ENCODE results near the gene GREB1L.
"Not testable (repeated sequence)": the region's sequence is repeated elsewhere in the genome, so short reads cannot be mapped to it uniquely, and the experiment has no call there.

Gene GREB1L

DNA sequence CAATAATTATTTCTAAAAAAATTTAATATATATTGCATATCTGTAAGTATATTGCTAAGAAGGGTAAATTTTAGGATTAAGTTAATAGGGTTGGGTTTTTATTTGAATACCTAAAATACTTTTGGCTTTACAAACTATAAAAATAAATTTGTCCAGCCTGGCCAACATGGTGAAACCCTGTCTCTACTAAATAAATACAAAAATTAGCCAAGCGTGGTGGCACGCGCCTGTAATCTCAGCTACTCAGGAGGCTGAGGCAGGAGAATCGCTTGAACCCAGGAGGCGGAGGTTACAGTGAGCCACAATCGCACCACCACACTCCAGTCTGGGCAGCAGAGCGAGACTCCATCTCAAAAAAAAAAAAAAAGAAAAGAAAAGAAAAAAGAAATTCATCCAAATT lies 127.6 kb downstream of the GREB1L start:
- H3K36me3 ChIP-seq (ENCODE audit: control insufficient read depth in 1 of 2, insufficient read depth in 2 of 2, low read length in 2 of 2); H3K27me3 ChIP-seq (ENCODE audit: control insufficient read depth in 1 of 2, insufficient read depth in 2 of 2, low read length in 2 of 2); H3K27ac ChIP-seq (ENCODE audit: low read depth, low read length); H3K4me1 ChIP-seq (ENCODE audit: control insufficient read depth in 1 of 2, insufficient read depth in 2 of 2, low read length in 2 of 2); H3K9ac ChIP-seq (ENCODE audit: low read depth in 1 of 2, low read length in 2 of 2); H3K9me3 ChIP-seq (ENCODE audit: control insufficient read depth in 1 of 2, low read length in 2 of 2); H3K4me3 ChIP-seq (ENCODE audit: low read depth in 1 of 2, low read length in 2 of 2): not testable (repeated sequence)

DNA sequence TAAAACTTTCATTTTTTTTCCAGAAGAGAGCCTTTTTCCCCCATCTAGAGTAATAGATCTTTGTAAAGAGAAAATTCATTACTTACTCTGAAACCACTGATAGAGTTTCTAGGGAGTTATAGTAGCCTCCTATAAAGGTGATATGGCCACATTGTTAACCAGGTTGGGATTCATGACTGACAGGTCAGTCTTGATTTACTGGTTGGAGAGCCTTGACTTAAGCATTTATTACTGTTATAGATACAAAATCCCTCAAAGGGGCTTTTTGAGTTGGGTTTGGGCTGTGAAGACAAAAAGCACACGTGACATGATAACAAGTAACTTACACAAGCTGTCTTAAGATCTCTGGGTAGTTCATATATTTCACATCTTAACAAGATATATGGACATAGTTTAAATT lies 141.0 kb downstream of the GREB1L start:
- H3K27ac ChIP-seq (ENCODE audit: low read depth, low read length): no peak overlapping the region
- no peaks in the 10 kb centered on the region for H3K4me1 ChIP-seq (ENCODE audit: control insufficient read depth in 1 of 2, insufficient read depth in 2 of 2, low read length in 2 of 2)
- H3K27me3 ChIP-seq (ENCODE audit: control insufficient read depth in 1 of 2, insufficient read depth in 2 of 2, low read length in 2 of 2): no peaks in the 10 kb centered on the region
- H3K9ac ChIP-seq (ENCODE audit: low read depth in 1 of 2, low read length in 2 of 2): no peak overlapping the region
- no peaks in the 10 kb centered on the region for H3K36me3 ChIP-seq (ENCODE audit: control insufficient read depth in 1 of 2, insufficient read depth in 2 of 2, low read length in 2 of 2)
- no peak overlapping the region for H3K4me3 ChIP-seq (ENCODE audit: low read depth in 1 of 2, low read length in 2 of 2)
- H3K9me3 ChIP-seq (ENCODE audit: control insufficient read depth in 1 of 2, low read length in 2 of 2): no peaks in the 10 kb centered on the region

DNA sequence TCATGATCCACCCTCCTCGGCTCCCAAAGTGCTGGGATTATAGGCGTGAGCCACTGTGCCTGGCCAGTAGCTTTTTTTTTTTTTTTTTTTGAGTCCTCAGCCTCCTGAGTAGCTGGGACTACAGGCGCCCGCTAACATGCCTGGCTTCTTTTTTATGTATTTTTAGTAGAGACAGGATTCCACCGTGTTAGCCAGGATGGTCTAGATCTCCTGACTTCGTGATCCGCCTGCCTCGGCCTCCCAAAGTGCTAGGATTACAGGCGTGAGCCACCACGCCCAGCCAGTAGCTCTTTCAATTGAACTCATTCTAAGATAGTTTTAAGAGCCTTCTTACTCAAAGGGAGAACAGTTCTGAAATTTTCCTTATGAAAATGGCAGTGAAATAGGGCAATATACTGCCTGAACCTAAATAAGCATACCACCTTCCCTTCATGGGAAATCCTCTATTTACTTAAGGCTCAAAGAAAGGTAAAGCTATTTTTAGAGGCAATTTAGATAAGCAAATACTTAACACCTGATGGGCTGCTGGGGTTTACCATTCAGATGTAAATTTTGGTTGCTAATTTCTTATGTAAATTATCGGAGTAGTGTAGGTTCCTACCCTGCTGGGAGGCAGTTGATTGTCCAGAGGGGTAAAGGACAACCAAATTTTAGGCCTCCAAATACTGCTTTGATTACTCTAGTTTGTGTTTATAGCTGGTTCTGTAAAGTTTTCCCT lies 144.7 kb downstream of the GREB1L start:
- Histone ChIP-seq H3K4me1 (ENCODE audit: control insufficient read depth in 1 of 2, insufficient read depth in 2 of 2, low read length in 2 of 2) (no peaks in the 10 kb centered on the region), H3K36me3 (ENCODE audit: control insufficient read depth in 1 of 2, insufficient read depth in 2 of 2, low read length in 2 of 2) (no peaks in the 10 kb centered on the region), H3K9me3 (ENCODE audit: control insufficient read depth in 1 of 2, low read length in 2 of 2) (no peaks in the 10 kb centered on the region), H3K27ac (ENCODE audit: low read depth, low read length) (no peak overlapping the region), H3K4me3 (ENCODE audit: low read depth in 1 of 2, low read length in 2 of 2) (no peak overlapping the region), H3K9ac (ENCODE audit: low read depth in 1 of 2, low read length in 2 of 2) (no peak overlapping the region), H3K27me3 (ENCODE audit: control insufficient read depth in 1 of 2, insufficient read depth in 2 of 2, low read length in 2 of 2) (no peaks in the 10 kb centered on the region)

DNA sequence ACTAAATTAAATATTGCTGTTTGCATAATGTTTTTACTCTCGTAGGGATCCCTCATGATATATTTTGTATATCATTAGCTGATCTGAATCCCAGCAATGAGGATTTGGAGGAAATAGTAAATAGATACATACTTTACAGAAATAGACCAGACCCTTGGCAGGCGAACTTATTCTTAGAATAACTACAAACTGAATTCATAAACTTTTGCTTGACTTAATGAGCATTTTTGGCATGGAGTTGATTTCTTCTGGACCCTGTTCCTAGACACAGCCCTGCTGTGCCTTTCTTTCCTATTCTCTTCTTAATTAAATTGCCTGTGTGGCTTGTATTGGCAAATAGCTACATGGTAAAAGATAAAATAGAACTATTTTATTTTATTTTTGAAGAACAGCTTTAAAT lies 145.9 kb downstream of the GREB1L start:
- Histone ChIP-seq H3K36me3 (ENCODE audit: control insufficient read depth in 1 of 2, insufficient read depth in 2 of 2, low read length in 2 of 2) (no peaks in the 10 kb centered on the region), H3K9me3 (ENCODE audit: control insufficient read depth in 1 of 2, low read length in 2 of 2) (no peaks in the 10 kb centered on the region), H3K9ac (ENCODE audit: low read depth in 1 of 2, low read length in 2 of 2) (no peak overlapping the region), H3K4me3 (ENCODE audit: low read depth in 1 of 2, low read length in 2 of 2) (no peak overlapping the region), H3K27me3 (ENCODE audit: control insufficient read depth in 1 of 2, insufficient read depth in 2 of 2, low read length in 2 of 2) (no peaks in the 10 kb centered on the region), H3K4me1 (ENCODE audit: control insufficient read depth in 1 of 2, insufficient read depth in 2 of 2, low read length in 2 of 2) (no peaks in the 10 kb centered on the region), H3K27ac (ENCODE audit: low read depth, low read length) (no peak overlapping the region)

DNA sequence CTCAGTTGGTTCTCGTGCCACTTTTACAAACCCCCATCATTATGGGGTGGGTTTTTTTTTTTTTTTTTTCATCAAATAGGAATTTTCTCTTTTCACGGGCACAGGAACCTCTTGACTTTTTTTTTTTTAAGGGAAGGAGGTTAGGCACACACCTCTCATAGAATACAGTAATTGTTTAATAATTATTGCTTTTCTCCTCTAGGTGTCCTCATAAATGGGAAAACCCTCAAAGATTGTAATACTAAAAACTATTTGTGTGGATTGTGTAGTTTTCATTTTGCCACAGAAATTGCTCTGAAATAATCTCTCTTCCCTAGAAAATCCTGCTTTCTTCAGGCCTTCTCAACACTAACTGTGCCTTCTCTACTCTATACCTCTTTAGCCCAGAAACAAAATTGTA lies 147.3 kb downstream of the GREB1L start:
- Histone ChIP-seq H3K27me3 (ENCODE audit: control insufficient read depth in 1 of 2, insufficient read depth in 2 of 2, low read length in 2 of 2) (no peaks in the 10 kb centered on the region), H3K27ac (ENCODE audit: low read depth, low read length) (no peak overlapping the region), H3K9me3 (ENCODE audit: control insufficient read depth in 1 of 2, low read length in 2 of 2) (no peaks in the 10 kb centered on the region), H3K4me1 (ENCODE audit: control insufficient read depth in 1 of 2, insufficient read depth in 2 of 2, low read length in 2 of 2) (no peaks in the 10 kb centered on the region), H3K36me3 (ENCODE audit: control insufficient read depth in 1 of 2, insufficient read depth in 2 of 2, low read length in 2 of 2) (no peaks in the 10 kb centered on the region), H3K4me3 (ENCODE audit: low read depth in 1 of 2, low read length in 2 of 2) (no peak overlapping the region), H3K9ac (ENCODE audit: low read depth in 1 of 2, low read length in 2 of 2) (no peak overlapping the region)

DNA sequence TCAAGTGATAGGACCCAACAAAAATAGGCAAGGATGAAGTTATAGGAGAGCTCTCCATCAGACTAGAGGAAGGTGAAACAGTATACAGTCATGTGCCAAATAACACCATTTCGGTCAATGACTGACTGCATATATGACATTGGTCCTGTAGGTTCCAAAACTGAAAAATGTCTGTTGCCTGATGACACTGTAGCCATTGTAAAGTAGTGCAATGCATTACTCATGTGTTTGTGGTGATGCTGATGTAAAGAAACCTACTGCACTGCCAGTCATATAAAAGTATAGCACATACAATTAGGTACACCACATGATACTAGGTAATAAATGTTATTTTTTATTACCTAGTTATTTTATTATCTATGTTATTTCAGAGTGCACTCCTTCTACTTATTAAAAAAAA lies 147.9 kb downstream of the GREB1L start:
- H3K27me3 ChIP-seq (ENCODE audit: control insufficient read depth in 1 of 2, insufficient read depth in 2 of 2, low read length in 2 of 2): no peaks in the 10 kb centered on the region
- no peaks in the 10 kb centered on the region for H3K4me1 ChIP-seq (ENCODE audit: control insufficient read depth in 1 of 2, insufficient read depth in 2 of 2, low read length in 2 of 2)
- no peaks in the 10 kb centered on the region for H3K36me3 ChIP-seq (ENCODE audit: control insufficient read depth in 1 of 2, insufficient read depth in 2 of 2, low read length in 2 of 2)
- no peak overlapping the region for H3K27ac ChIP-seq (ENCODE audit: low read depth, low read length)
- H3K9me3 ChIP-seq (ENCODE audit: control insufficient read depth in 1 of 2, low read length in 2 of 2): no peaks in the 10 kb centered on the region
- no peak overlapping the region for H3K9ac ChIP-seq (ENCODE audit: low read depth in 1 of 2, low read length in 2 of 2)
- no peak overlapping the region for H3K4me3 ChIP-seq (ENCODE audit: low read depth in 1 of 2, low read length in 2 of 2)

DNA sequence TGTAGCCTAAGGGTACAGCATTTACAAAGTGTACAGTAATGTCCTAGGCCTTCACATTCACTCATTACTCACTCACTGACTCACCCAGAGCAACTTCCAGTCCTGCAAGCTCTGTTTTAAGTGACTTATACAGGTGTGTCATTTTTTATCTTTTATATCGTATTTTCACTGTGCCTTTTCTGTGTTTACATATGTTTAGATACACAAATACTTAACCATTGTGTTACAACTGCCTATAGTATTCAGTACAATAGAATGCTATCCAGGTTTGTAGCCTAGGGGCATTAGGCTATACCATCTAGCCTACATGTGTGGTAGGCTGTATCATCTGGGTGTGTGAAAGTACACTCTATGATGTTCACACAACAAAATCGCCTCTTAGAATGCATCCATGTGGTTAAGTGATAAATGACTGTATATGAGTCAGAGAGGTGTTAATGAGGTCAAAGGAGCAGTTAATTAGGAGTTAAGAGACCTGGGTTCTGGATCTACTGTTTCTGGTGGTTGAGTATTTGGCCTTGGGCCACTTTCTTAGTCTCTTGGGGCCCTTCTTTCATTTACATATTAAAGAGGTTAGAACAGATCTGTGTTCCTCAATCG lies 149.1 kb downstream of the GREB1L start:
- H3K4me1 ChIP-seq (ENCODE audit: control insufficient read depth in 1 of 2, insufficient read depth in 2 of 2, low read length in 2 of 2): no peaks in the 10 kb centered on the region
- H3K27ac ChIP-seq (ENCODE audit: low read depth, low read length): no peak overlapping the region
- H3K9ac ChIP-seq (ENCODE audit: low read depth in 1 of 2, low read length in 2 of 2): no peak overlapping the region
- no peak overlapping the region for H3K4me3 ChIP-seq (ENCODE audit: low read depth in 1 of 2, low read length in 2 of 2)
- H3K9me3 ChIP-seq (ENCODE audit: control insufficient read depth in 1 of 2, low read length in 2 of 2): no peaks in the 10 kb centered on the region
- no peaks in the 10 kb centered on the region for H3K36me3 ChIP-seq (ENCODE audit: control insufficient read depth in 1 of 2, insufficient read depth in 2 of 2, low read length in 2 of 2)
- H3K27me3 ChIP-seq (ENCODE audit: control insufficient read depth in 1 of 2, insufficient read depth in 2 of 2, low read length in 2 of 2): no peaks in the 10 kb centered on the region

DNA sequence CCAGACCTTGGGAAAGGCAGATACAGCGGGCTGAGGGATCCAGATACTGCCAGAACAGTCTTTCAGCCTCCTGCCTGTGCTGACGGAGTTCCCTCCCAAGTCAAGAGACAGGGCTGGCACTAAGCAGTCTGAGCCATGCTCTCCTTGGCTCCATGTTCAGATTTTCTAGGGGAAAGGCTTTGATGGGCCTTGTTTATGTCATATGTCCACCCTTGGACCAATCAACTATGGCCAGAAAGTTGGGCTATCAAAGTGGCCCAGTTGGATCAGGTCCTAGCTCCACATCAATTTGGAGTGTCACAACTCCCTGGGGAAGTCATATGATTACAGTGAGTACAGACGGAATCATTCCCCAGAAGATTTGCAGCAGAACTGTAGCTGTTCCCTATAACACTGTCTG lies 152.0 kb downstream of the GREB1L start:
- Histone ChIP-seq H3K36me3 (ENCODE audit: control insufficient read depth in 1 of 2, insufficient read depth in 2 of 2, low read length in 2 of 2) (no peaks in the 10 kb centered on the region), H3K27me3 (ENCODE audit: control insufficient read depth in 1 of 2, insufficient read depth in 2 of 2, low read length in 2 of 2) (no peaks in the 10 kb centered on the region), H3K4me3 (ENCODE audit: low read depth in 1 of 2, low read length in 2 of 2) (no peak overlapping the region), H3K9me3 (ENCODE audit: control insufficient read depth in 1 of 2, low read length in 2 of 2) (no peaks in the 10 kb centered on the region), H3K27ac (ENCODE audit: low read depth, low read length) (no peak overlapping the region), H3K4me1 (ENCODE audit: control insufficient read depth in 1 of 2, insufficient read depth in 2 of 2, low read length in 2 of 2) (no peaks in the 10 kb centered on the region), H3K9ac (ENCODE audit: low read depth in 1 of 2, low read length in 2 of 2) (no peak overlapping the region)

DNA sequence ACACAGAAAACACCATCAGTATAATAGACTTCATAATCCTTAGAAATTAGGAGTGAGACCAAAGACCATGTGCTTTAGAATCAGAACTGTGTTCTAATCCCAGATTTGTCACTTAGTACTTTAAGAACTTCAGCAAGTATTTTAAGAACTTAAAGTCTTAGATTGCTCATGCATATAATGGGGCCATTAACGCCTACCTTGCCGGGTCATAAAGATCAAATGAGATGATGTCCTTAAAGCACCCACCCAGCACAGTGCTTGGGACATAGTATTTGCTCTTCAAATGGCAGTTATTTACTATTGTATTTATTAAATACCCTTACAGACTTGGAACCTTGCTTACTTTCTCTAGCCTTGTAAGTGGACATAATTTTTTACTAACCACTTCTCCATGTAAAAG lies 156.1 kb downstream of the GREB1L start:
- Histone ChIP-seq H3K36me3 (ENCODE audit: control insufficient read depth in 1 of 2, insufficient read depth in 2 of 2, low read length in 2 of 2) (no peaks in the 10 kb centered on the region), H3K27ac (ENCODE audit: low read depth, low read length) (no peak overlapping the region), H3K9me3 (ENCODE audit: control insufficient read depth in 1 of 2, low read length in 2 of 2) (no peaks in the 10 kb centered on the region), H3K27me3 (ENCODE audit: control insufficient read depth in 1 of 2, insufficient read depth in 2 of 2, low read length in 2 of 2) (no peaks in the 10 kb centered on the region), H3K4me3 (ENCODE audit: low read depth in 1 of 2, low read length in 2 of 2) (no peak overlapping the region), H3K4me1 (ENCODE audit: control insufficient read depth in 1 of 2, insufficient read depth in 2 of 2, low read length in 2 of 2) (no peaks in the 10 kb centered on the region), H3K9ac (ENCODE audit: low read depth in 1 of 2, low read length in 2 of 2) (no peak overlapping the region)

DNA sequence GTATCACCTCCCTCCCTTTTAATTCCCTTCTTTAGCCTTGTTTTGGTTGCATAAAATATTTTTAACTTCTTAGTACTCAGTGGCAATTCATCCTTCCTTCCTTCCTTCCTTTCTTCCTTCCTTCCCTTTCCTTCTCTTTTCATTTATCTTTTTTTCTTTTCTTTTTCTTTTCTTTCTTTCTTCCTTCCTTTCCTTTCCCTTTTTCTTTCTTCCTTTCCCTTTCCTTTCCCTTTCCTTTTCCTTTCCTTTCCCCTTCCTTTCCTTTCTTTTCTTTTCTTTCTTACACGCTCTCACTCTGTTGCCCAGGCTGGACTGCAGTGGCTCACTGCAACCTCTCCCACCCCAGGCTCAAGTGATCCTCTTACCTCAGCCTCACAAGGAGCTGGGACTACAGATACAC lies 160.2 kb downstream of the GREB1L start:
- H3K9me3 ChIP-seq (ENCODE audit: control insufficient read depth in 1 of 2, low read length in 2 of 2): no peaks in the 10 kb centered on the region
- H3K27ac ChIP-seq (ENCODE audit: low read depth, low read length): no peak overlapping the region
- H3K4me1 ChIP-seq (ENCODE audit: control insufficient read depth in 1 of 2, insufficient read depth in 2 of 2, low read length in 2 of 2): no peaks in the 10 kb centered on the region
- no peaks in the 10 kb centered on the region for H3K36me3 ChIP-seq (ENCODE audit: control insufficient read depth in 1 of 2, insufficient read depth in 2 of 2, low read length in 2 of 2)
- no peaks in the 10 kb centered on the region for H3K27me3 ChIP-seq (ENCODE audit: control insufficient read depth in 1 of 2, insufficient read depth in 2 of 2, low read length in 2 of 2)
- no peak overlapping the region for H3K4me3 ChIP-seq (ENCODE audit: low read depth in 1 of 2, low read length in 2 of 2)
- no peak overlapping the region for H3K9ac ChIP-seq (ENCODE audit: low read depth in 1 of 2, low read length in 2 of 2)
